Adrenal gland (tissue), 12 donors: ENCODE results near the gene RSPH6A. TPM values are rescaled to one million over a fixed set of nuclear protein-coding genes. Genes with fewer than 3 reads are reported as not detected.

ENCODE experiments used
- DNase-seq, 7 donors: peaks; one replicate each; pipeline ENCODE4 v3.0.0-alpha.2; 2019 to 2020
- H3K27ac ChIP-seq, 5 donors: fragments of 200-600 bp; sonication (generic) in 4 of 5; 1 replicate in 3 of 5; 2 replicates in 2 of 5; pipeline versions ENCODE4 v1.5.1 to v1.8.0; 2016 to 2020; ENCODE audit warnings: mild to moderate bottlenecking in 1 of 5
- H3K27me3 ChIP-seq: fragments of 200-600 bp; 2 replicates; pipeline ENCODE4 v1.8.0; 2021
- H3K36me3 ChIP-seq, 2 donors: fragments of 200-600 bp; replicated peaks in 1 of 2; 1 replicate in 1 of 2; 2 replicates in 1 of 2; pipeline versions ENCODE4 v1.5.1 to v1.8.0; 2018 to 2022
- H3K4me1 ChIP-seq, 2 donors: fragments of 200-600 bp; replicated peaks in 1 of 2; 1 replicate in 1 of 2; 2 replicates in 1 of 2; pipeline versions ENCODE4 v1.5.1 to v1.8.0; 2018 to 2021
- H3K4me3 ChIP-seq, 4 donors: fragments of 200-600 bp; sonication (generic) in 3 of 4; one replicate each; pipeline ENCODE4 v1.5.1; 2016 to 2018
- H3K9me3 ChIP-seq, 3 donors: fragments of 200-600 bp; sonication (generic) in 1 of 3; replicated peaks in 1 of 3; 1 replicate in 2 of 3; 2 replicates in 1 of 3; pipeline versions ENCODE4 v1.5.1 to v1.8.0; 2016 to 2021
- POLR2A ChIP-seq, 2 donors: fragments of 450-650 bp; IDR thresholded peaks; one replicate each; pipeline ENCODE4 v1.6.1; 2017; ENCODE audit warnings: antibody characterized with exemption in 2 of 2, mild to moderate bottlenecking in 2 of 2, moderate library complexity in 1 of 2
- WGBS, 4 donors: extraction: QIAGEN DNeasy Blood & Tissue Kit in 2 of 4; methylation state at CpG; one replicate each; pipeline versions ENCODE4 v1.1.5 to v1.1.7; 2013 to 2017; 5-methylcytosine and 5-hydroxymethylcytosine counted together
- intact Hi-C, 2 donors: fragments of 100-400 bp; cut with DNase I; formaldehyde crosslinking; loops; one replicate each; pipeline versions ENCODE4 v1.14.1 to v1.15.0; 2022 to 2023
- polyA plus RNA-seq, 3 donors: library from polyadenylated mRNA; stranded (reverse); fragments of 200-250 nt in 2 of 3; fragments of 350-450 nt in 1 of 3; fragmentation: Illumina TruSeq in 1 of 3; extraction: RNeasy Lipid Tissue Mini Kit (QIAGEN cat#74804) in 1 of 3; gene quantifications; one replicate each; pipeline ENCODE4 v1.2.3, GENCODE V29; 2013 to 2014
- total RNA-seq, 9 donors: library from RNA; depleted of rRNA in 4 of 9; stranded (reverse); fragments of >200 nt in 4 of 9; fragments of 120-200 nt in 1 of 9; fragmentation: NEBNext Ultra II Directional in 1 of 9; extraction: Animal tissue kit (Norgen Biotek cat#: 25700) in 1 of 9; gene quantifications; one replicate each; pipeline versions ENCODE4 v1.1.0 to v1.2.4, GENCODE V29; 2013 to 2023
- TF ChIP-seq, protein P1 (sequence below), 6 experiments: fragments of 450-650 bp in 4 of 6; fragments of 200-600 bp in 2 of 6; sonication (generic) in 1 of 6; IDR thresholded peaks; 1 replicate in 5 of 6; 2 replicates in 1 of 6; pipeline versions ENCODE4 v1.5.1 to v1.8.0; 2016 to 2021; ENCODE audit warnings: antibody characterized with exemption in 6 of 6, mild to moderate bottlenecking in 2 of 6, moderate library complexity in 1 of 6
- donor health status: healthy with polysubstance abuse.
- donor health status: Bipolar disorder and iron deficiency.
- donor health status: DM: yes; HTN: yes; CAD: no.
- donor health status: DM: no; HTN: no; CAD: no.
- donor health status: DM: no; HTN: no; CAD: no.
- donor health status: DM: yes; HTN: yes; CAD: no.

Gene RSPH6A
- total and polyA plus RNA-seq, 12 donors: 0.06 to 0.24 (median 0.16) TPM; not detected in 8

DNA sequence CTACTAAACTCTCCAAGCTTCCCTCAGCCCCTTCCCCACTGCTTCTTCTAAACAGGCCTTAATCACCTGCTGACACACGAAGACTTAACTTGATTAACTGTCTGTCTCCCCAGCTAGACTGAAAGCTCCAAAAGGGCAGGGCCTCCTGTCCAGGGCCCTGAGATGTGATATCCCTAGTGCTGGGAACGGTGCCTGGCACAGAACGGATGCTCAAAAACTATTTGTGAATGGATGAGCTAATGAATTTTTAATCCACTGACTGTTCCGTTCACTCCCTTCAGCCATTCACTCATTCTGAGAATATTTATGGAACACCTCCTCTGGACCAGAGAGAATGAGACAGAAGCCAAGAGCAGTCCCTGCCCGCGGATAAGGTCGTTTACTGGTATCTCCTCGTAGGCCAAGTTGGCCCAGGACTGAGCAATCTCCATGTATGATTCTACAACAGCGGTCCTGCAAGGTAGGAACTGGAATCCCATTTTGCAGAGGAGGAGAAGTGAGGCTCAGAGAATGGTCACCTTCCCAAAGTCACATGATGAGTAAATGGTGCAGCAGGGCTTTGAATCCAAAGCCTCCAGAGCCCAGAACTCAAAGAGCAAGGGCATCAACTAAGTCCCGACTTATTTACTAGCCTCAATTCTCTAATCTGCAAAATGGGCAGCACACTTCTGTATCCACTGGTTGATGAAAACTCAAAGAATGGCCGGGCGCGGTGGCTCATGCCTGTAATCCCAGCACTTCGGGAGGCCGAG is 25.9 kb downstream of the RSPH6A start:
- Histone ChIP-seq H3K9me3 (no peaks in the 10 kb centered on the region), H3K27me3 (no peaks in the 10 kb centered on the region), H3K36me3 (peaks cover 0 to 55% of the 10 kb centered on the region in 2 donors), H3K27ac (no peak overlapping the region), H3K4me3 (no peak overlapping the region), H3K4me1 (peaks cover 8 to 19% of the 10 kb centered on the region in 2 donors)
- intact Hi-C loops: no loop called here
- DNase-seq: no peak
- TF ChIP-seq, protein P1, sequence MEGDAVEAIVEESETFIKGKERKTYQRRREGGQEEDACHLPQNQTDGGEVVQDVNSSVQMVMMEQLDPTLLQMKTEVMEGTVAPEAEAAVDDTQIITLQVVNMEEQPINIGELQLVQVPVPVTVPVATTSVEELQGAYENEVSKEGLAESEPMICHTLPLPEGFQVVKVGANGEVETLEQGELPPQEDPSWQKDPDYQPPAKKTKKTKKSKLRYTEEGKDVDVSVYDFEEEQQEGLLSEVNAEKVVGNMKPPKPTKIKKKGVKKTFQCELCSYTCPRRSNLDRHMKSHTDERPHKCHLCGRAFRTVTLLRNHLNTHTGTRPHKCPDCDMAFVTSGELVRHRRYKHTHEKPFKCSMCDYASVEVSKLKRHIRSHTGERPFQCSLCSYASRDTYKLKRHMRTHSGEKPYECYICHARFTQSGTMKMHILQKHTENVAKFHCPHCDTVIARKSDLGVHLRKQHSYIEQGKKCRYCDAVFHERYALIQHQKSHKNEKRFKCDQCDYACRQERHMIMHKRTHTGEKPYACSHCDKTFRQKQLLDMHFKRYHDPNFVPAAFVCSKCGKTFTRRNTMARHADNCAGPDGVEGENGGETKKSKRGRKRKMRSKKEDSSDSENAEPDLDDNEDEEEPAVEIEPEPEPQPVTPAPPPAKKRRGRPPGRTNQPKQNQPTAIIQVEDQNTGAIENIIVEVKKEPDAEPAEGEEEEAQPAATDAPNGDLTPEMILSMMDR (IDR thresholded peaks at IDR 0.05): no peak
- no peak for TF ChIP-seq POLR2A (IDR thresholded peaks at IDR 0.05)
- WGBS, 4 donors: 89 to 94% (median 92%) methylated on average over 15 of the region's 15 CpGs

- no peak for DNase-seq
- H3K27ac ChIP-seq: no peak overlapping the region
- no peak for TF ChIP-seq POLR2A (IDR thresholded peaks at IDR 0.05)
- TF ChIP-seq, protein P1 (IDR thresholded peaks at IDR 0.05): no peak
- no peak overlapping the region for H3K4me3 ChIP-seq
- peaks cover 0 to 55% of the 10 kb centered on the region in 2 donors for H3K36me3 ChIP-seq
- no peaks in the 10 kb centered on the region for H3K27me3 ChIP-seq
- intact Hi-C loops: no loop called here
- H3K9me3 ChIP-seq: no peaks in the 10 kb centered on the region
- 91 to 94% (median 92%) methylated on average over 14 to 21 of the region's 21 CpGs for WGBS, 4 donors
- peaks cover 18 to 26% of the 10 kb centered on the region in 2 donors for H3K4me1 ChIP-seq
Measured at GRCh38 chr19:45786533-45786894, 28.6 kb downstream of the RSPH6A start.

DNA sequence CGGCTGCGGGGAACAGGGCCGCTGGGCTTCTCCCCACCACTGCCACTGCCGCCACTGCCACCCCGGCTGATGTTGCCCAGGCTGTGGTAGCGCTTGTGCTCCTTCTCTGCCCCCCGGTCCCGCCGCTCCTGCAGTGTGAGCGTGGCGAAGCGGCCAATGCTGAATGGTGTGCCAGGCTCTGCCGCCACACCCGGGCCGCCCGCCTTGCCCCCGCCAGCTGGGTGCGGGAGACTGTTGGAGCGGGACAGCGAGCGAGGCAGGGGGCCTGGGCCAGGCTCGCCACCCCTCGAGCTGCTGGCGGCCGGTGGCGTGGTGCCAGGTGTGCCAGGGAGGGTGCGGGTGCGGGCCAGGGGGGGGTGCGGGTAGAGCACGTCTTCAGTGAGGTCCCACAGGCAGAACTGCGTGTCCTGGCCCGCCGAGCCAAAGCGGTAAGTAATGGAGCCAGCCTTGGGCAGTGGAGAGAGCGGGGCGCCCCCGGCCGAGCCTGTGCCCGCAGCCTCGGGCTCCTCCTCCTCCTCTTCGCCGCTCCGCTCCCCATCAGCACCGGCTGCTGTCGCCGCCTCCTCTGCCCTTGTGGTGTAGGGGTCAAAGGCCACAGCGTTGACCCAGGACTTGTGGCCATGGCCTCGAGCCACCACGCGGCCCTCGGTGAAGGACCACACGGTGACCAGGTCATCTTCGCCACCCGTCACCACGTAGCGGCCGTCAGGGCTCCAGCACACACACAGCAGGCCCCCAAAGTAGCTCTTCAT is 29.2 kb downstream of the RSPH6A start:
- no peaks in the 10 kb centered on the region for H3K27me3 ChIP-seq
- TF ChIP-seq, protein P1 (IDR thresholded peaks at IDR 0.05): no peak
- TF ChIP-seq POLR2A (IDR thresholded peaks at IDR 0.05): no peak
- peak in 1 of 7 donors; percentile 31 for DNase-seq
- intact Hi-C loops: no loop called here
- H3K27ac ChIP-seq: no peak overlapping the region
- H3K4me3 ChIP-seq: no peak overlapping the region
- H3K36me3 ChIP-seq: peaks cover 0 to 55% of the 10 kb centered on the region in 2 donors
- WGBS, 4 donors: 87 to 94% (median 90%) methylated on average over 12 to 55 of the region's 57 CpGs
- H3K9me3 ChIP-seq: no peaks in the 10 kb centered on the region
- peaks cover 18 to 23% of the 10 kb centered on the region in 2 donors for H3K4me1 ChIP-seq

GRCh38 chr19:45785097-45785496 is 30.0 kb downstream of the RSPH6A start:
- Histone ChIP-seq H3K27me3 (no peaks in the 10 kb centered on the region), H3K36me3 (peaks cover 0 to 47% of the 10 kb centered on the region in 2 donors), H3K9me3 (no peaks in the 10 kb centered on the region), H3K4me1 (peaks cover 27 to 28% of the 10 kb centered on the region in 2 donors), H3K4me3 (no peak overlapping the region), H3K27ac (peak overlapping the region in 2 of 5 donors; percentile 89 to 91)
- intact Hi-C loops: no loop called here
- TF ChIP-seq, protein P1 (IDR thresholded peaks at IDR 0.05): no peak
- TF ChIP-seq POLR2A (IDR thresholded peaks at IDR 0.05): no peak
- no peak for DNase-seq
- WGBS, 4 donors: 66 to 93% (median 84%) methylated on average over 2 to 5 of the region's 5 CpGs
